NCI-H146 treated with DMSO at 0.1 percent for 48 hours (cell line): ENCODE data around the gene ELAVL1.

Source experiments
- DNase-seq: peaks from one replicate; lab custom pipeline; 2025; ENCODE audit not compliant: unreplicated experiment; lab: John Stamatoyannopoulos, UW

Gene ELAVL1

DNA sequence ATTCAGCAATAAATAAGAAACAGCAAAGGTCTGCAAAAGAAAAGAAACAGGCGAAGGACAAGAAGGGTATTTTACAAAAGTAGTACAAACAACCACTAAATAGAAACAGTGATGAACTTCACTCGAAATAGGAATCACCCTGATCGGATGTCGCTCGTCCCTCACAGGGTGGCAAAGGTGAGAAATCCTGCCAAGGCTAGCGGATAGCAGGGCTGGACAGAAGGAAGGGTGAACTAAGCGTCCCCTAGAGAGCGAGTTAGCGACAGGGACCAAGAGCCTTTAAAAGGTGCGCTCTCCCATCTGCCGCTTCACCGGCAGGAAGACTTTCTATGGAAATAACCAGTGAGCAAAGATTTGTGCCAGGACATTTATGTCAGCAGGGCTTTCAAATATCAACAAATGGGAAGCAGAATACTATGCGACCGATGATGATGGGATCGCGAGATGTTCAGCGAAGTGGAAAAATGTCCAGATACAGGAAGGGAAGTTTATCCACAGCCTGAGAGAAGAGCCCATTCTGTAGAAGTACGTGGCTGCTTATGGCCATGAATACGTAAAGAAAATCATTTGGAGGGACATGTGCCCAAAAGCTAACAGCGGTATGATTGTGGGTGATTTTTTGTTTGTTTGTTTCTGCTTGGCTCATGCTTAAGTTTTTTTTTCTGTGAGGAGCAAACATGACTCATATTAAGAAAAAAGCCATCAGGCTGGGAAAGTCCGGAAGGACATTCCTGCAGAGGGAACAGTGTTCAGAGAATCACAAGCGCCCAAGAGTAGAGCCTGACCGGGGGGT lies 18.9 kb downstream of the ELAVL1 start:
- no peak for DNase-seq

GRCh38 chr19:7985481-7985911 lies 19.9 kb downstream of the ELAVL1 start:
- DNase-seq = no peak

DNA sequence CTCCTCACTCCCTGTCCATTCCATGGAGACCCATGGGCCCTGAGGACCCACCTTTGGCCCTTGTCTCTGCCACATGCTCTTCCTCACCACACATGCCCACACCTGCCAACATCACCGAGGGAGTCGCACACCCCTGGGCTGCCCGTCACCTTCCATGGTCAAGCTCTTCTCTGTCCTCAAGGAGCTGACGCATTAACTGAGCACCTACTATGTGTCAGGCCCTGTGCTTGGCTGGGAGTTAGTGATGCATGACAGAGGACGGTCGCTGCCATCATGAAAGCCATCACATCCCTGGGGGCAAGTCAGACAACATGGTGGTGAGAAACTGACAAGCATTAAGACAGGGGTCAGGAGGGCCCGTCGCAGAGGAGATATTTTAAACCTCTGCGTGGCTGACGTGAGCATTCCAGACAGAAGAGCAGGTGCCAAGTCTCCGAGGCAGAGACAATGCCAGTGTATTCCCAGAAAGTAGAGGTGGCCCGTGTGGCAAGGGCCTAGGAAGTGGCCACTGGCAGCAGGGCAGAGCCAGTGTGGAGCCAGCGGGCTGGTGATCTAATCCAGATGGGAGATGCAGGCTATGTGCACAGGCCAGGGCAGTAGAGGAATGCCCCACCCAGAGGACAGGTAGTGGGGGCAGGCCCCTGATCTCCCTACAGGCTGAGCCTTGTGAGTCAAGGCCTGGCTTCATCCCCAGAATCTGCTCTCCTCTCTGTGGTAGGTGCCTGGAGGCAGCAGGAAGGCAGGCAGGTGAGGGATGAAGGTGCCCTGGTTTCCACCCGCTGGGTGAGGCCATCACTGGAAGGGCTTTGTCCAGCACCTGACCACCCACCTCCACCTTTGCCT lies 21.2 kb downstream of the ELAVL1 start:
- DNase-seq = no peak

DNA sequence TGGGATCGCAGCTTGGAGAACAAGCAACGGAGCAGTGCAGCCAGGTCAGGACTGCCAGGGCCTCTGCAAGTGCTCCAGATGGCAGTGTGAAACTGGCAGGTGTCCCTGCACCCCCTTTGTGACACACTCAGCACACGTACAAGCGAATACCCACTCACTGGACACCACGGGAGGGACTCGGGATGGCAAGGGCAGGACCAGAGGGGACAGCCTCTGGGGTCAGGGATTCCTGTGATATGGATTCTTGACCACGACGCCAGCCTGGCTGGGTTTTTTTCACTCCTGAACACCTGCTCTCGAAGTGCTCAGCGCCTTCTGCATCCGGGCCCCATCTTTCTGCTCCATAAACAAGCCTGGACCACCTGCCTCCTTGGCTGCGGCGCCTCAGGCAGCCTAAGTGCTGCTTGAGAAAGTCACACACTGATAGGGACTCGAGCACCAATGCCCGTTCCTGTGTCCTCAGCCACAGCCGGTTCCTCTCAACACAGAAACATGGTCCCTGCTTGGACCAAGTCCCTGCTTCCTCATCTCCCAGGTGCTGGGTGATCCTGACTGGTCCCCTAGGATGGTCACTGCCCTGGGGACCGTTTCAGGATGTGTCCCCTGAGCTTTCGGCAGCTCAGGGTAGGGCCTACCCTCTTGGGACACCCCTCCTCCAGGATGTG lies 22.0 kb downstream of the ELAVL1 start:
- no peak for DNase-seq

DNA sequence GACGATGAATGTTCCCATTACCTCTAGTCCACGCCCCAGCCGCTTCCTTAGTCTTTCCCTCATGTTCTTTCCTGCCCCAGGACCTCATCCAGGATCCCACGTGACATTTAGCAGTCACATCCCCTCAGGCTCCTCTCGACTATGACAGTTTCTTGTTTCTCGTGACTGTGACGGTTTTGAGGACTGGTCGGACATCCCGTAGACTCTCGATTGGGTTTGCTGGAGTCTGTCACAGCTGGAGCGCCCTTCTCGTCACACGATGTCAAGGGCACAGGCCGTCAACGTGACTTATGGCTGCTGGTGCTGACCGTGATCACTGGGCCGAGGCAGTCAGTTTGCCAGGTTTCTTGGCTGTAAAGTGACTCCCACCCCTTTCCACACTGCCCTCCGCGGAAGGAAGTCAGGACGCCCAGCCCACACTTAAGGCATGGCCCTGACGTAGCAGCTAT lies 22.8 kb downstream of the ELAVL1 start:
- DNase-seq = no peak

DNA sequence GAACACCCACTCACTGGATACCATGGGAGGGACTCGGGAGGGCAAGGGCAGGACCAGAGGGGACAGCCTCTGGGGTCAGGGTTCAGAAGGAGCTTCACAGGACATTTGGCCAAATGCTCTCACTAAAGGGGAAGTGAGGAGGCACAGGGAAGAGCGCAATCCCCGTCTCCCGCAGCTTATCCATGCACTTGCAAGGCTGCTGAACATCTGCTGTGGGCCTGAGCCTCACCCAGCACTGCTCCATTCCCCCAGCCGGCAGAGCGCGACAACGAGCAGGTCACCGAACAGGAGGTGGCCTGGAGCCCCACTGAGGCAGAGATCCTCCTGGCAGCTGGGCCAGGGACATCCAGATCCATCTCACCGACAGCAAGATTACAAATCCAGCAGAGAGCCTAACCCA lies 23.3 kb downstream of the ELAVL1 start:
- no peak for DNase-seq

GRCh38 chr19:7981661-7982060 lies 23.8 kb downstream of the ELAVL1 start:
- no peak for DNase-seq

DNA sequence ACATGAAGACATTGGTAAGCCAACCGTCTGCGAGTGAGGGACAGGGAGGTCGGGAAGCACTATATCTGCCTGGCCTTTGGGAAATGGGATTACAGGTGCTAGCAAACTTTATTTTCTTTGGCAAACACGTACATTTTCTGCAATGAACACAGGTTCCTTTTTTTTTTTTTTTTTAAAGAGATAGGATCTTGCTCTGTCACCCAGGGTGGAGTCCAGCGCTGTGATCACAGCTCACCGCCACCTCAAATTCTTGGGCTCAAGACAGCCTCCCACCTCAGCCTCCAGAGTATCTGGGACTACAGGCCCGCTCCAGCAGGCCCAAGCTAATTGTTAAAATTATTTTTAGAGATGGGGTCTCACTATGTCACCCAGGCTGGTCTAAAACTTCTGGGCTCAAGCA lies 24.2 kb downstream of the ELAVL1 start:
- DNase-seq = no peak

GRCh38 chr19:7980635-7981121 lies 24.8 kb downstream of the ELAVL1 start:
- DNase-seq = no peak

DNA sequence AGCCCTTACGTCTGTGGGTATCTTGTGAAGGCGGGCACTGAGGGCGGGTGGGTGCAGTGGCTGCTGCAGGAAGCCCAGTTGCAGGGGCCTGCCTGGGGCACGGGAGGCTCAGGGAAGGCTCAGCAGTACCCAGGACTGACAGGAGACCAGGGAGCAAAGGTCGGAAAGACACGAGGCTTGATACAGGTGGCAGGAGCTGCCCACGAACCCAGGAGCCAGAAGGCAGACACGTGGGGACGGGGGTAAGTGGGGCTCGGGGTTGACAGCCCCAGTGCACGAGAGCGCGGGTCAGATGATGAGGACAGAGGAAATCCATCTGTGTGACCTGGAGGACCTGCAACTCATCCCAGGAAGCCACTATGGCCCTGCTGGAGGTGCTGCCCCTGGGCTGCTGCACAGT lies 25.3 kb downstream of the ELAVL1 start:
- no peak for DNase-seq

DNA sequence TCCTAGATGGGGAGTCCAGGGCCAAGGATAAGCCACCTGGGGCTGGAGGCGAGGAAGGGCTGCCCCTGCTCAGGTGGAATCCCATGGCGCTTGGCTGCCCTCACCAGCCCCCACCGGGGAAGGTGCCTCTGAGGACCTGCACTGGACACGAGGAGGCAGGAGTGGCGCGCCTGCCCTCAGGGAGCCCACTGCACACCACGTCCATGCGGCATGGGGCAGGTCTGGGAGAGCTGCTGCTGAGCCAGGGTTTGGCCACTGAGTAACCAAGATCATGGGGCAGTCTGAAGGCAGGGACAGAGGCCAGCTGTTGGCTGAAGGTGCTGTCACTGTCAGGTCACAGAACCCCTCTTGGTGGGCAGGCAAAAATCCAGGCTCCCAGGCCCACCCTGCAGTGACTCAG lies 25.9 kb downstream of the ELAVL1 start:
- no peak for DNase-seq

- no peak for DNase-seq
Measured at GRCh38 chr19:7979011-7979410, 26.4 kb downstream of the ELAVL1 start.

DNA sequence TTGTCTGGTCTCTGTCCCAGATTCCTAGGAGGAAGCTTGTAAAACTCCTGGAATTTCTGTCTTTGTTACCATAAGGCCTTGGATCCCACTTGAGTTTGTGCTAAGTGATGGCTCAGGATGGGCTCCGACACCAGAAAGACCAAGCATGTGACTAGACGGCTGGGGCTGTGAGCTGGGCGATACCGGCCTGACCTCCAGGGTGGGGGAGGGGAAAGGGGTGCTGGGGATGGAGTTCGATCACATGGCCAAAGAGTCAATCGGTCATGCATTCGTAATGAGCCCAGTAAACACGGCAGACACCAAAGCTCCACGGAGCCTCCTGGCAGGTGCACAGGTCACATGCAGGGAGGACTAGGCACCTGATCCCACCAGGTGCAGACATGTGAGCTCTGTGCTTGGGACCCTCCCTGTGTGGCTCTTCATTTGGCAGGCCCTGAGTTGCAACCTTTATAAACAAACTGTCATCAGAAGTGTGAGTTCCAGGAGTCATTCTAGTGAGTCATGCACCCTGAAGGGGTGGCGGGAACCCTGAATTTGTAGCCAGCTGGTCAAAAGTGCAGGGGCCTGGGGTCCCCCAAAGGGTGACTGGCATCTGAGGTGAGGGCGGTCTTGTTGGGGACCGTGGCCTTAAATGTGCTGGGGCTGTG lies 27.1 kb downstream of the ELAVL1 start:
- DNase-seq = no peak

- no peak for DNase-seq
Measured at GRCh38 chr19:7977723-7978040, 27.8 kb downstream of the ELAVL1 start.

- no peak for DNase-seq
Measured at GRCh38 chr19:7977021-7977722, 28.3 kb downstream of the ELAVL1 start.

- DNase-seq = no peak
Measured at GRCh38 chr19:7976461-7976860, 29.0 kb downstream of the ELAVL1 start.

- DNase-seq = no peak
Measured at GRCh38 chr19:7975037-7975436, 30.4 kb downstream of the ELAVL1 start.

DNA sequence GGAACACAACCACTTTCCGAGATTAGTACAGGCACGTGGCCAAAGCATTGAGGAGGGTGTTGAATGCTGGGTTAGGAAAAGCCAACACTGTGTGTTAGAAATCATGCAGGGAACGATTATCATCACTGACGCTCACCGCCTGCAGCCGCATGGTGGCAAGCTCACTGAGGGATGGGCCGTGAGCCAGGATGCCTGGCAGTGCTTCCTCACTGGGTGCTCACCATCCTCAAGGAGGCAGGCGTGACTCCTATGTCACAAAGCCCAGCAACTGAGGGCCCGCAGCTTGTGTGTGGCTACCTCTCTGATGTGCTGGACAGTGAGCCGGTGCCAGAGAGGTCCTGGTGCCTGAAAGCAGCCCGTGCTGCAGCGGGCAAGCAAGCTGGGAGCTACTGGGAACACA lies 31.6 kb downstream of the ELAVL1 start:
- DNase-seq = no peak

- no peak for DNase-seq
Measured at GRCh38 chr19:7971553-7972520, 33.6 kb downstream of the ELAVL1 start.
